Fibroblast of lung (primary cell): ENCODE results near the gene TMOD4. TPM values are rescaled to one million over a fixed set of nuclear protein-coding genes. Genes with fewer than 3 reads are reported as not detected.

Experiments used
- DNase-seq, 2 donors: peaks; one replicate each; pipeline versions ENCODE4 v3.0.0 to v3.0.0-alpha.2; 2010; ENCODE audit warnings: low read depth in 2 of 2
- H2AFZ ChIP-seq: 2 replicates; pipeline ENCODE4 v1.5.1; 2012; ENCODE audit warnings: low read length, control low read depth, inconsistent platforms
- H3K27ac ChIP-seq: 2 replicates; pipeline ENCODE4 v1.5.1; 2011; ENCODE audit warnings: low read length, control low read depth; ENCODE audit not compliant: insufficient read depth
- H3K27me3 ChIP-seq: 2 replicates; pipeline ENCODE4 v1.5.1; 2011; ENCODE audit warnings: mild to moderate bottlenecking, low read length; ENCODE audit not compliant: control insufficient read depth, insufficient read depth
- H3K36me3 ChIP-seq: 2 replicates; pipeline ENCODE4 v1.5.1; 2011; ENCODE audit warnings: low read length; ENCODE audit not compliant: control insufficient read depth, insufficient read depth
- H3K4me1 ChIP-seq: 2 replicates; pipeline ENCODE4 v1.5.1; 2011; ENCODE audit warnings: low read length; ENCODE audit not compliant: control insufficient read depth, insufficient read depth; ENCODE audit errors: extremely low read depth
- H3K4me2 ChIP-seq: 2 replicates; pipeline ENCODE4 v1.5.1; 2011; ENCODE audit warnings: low read length, control low read depth; ENCODE audit not compliant: insufficient read depth; ENCODE audit errors: extremely low read depth
- H3K4me3 ChIP-seq, 4 experiments: fragments of 200-600 bp in 1 of 4; sonication (generic) in 1 of 4; replicated peaks in 1 of 4; 2 replicates each; pipeline ENCODE4 v1.5.1; 2011 to 2016; ENCODE audit warnings: low read length in 4 of 4, low read depth in 3 of 4, mild to moderate bottlenecking in 3 of 4, control low read depth in 2 of 4, inconsistent platforms in 1 of 4, mixed read lengths in 1 of 4; ENCODE audit not compliant: insufficient read depth in 1 of 4; ENCODE audit errors: control extremely low read depth in 1 of 4
- H3K79me2 ChIP-seq: 2 replicates; pipeline ENCODE4 v1.5.1; 2012; ENCODE audit warnings: mild to moderate bottlenecking, low read length, inconsistent platforms; ENCODE audit not compliant: control insufficient read depth, insufficient read depth
- H3K9ac ChIP-seq: 2 replicates; pipeline ENCODE4 v1.5.1; 2011; ENCODE audit warnings: mild to moderate bottlenecking, low read length, control low read depth; ENCODE audit not compliant: insufficient read depth
- H3K9me3 ChIP-seq: 2 replicates; pipeline ENCODE4 v1.5.1; 2012; ENCODE audit warnings: low read depth, low read length; ENCODE audit not compliant: control insufficient read depth, insufficient read depth
- H4K20me1 ChIP-seq: 2 replicates; pipeline ENCODE4 v1.5.1; 2011; ENCODE audit warnings: low read length; ENCODE audit not compliant: control insufficient read depth, insufficient read depth; ENCODE audit errors: extremely low read depth
- EZH2 ChIP-seq: IDR thresholded peaks from 2 replicates; pipeline ENCODE4 v1.5.1; 2012; ENCODE audit warnings: low read length, control low read depth, mild to moderate bottlenecking; ENCODE audit errors: missing control alignments
- polyA plus RNA-seq, 2 donors: library from polyadenylated mRNA; depleted of rRNA in 1 of 2; stranded (reverse) in 1 of 2; unstranded in 1 of 2; fragments of >200 nt; gene quantifications; 2 replicates each; pipeline ENCODE4 v1.2.1, GENCODE V29; 2011 to 2012; ENCODE audit warnings: missing spikeins in 1 of 2
- total RNA-seq: library from RNA; depleted of rRNA; stranded (reverse); fragments of >200 nt; gene quantifications from 2 replicates; pipeline ENCODE4 v1.2.1, GENCODE V29; 2014
- TF ChIP-seq, protein P1 (sequence below), 2 donors: IDR thresholded peaks in 1 of 2; conservative IDR thresholded peaks in 1 of 2; 1 replicate in 1 of 2; 2 replicates in 1 of 2; pipeline ENCODE4 v1.5.1; 2011 to 2012; ENCODE audit warnings: low read length in 2 of 2, control low read depth in 1 of 2, inconsistent platforms in 1 of 2, low read depth in 1 of 2, mild to moderate bottlenecking in 1 of 2

TMOD4 gene
- total and polyA plus RNA-seq, 2 donors (not counting 1 experiment from before 2014, with no cell fraction given), result 0.41 TPM; not detected in 1

DNA sequence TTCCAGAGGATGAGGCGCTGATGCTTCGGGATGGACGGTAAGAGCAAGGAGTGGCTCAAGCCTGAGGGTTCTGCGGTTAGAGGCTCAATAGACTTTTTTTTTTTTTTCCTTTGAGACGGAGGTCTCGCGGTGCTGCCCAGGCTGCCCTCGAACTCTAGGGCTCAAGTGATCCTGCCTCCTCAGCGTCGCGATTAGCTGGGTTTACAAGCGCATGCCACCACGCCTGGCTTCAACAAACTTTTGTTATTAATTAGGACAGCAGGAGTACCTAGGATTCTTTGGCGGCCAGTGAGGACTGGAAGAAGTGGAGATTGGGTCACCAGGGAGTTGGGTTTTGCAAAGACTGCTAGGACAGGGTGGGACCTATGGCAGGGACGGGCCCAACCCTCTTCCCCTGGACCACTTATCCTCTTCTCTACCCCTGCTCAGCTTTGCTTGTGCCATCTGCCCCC, 9.2 kb downstream of the TMOD4 start:
- no peaks in the 10 kb centered on the region for H3K9me3 ChIP-seq
- TF ChIP-seq EZH2, result no peak
- TF ChIP-seq, protein P1, sequence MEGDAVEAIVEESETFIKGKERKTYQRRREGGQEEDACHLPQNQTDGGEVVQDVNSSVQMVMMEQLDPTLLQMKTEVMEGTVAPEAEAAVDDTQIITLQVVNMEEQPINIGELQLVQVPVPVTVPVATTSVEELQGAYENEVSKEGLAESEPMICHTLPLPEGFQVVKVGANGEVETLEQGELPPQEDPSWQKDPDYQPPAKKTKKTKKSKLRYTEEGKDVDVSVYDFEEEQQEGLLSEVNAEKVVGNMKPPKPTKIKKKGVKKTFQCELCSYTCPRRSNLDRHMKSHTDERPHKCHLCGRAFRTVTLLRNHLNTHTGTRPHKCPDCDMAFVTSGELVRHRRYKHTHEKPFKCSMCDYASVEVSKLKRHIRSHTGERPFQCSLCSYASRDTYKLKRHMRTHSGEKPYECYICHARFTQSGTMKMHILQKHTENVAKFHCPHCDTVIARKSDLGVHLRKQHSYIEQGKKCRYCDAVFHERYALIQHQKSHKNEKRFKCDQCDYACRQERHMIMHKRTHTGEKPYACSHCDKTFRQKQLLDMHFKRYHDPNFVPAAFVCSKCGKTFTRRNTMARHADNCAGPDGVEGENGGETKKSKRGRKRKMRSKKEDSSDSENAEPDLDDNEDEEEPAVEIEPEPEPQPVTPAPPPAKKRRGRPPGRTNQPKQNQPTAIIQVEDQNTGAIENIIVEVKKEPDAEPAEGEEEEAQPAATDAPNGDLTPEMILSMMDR (conservative IDR thresholded peaks at IDR 0.05 in 1 of 2, IDR thresholded peaks at IDR 0.05 in 1 of 2; ENCODE audit: low read depth in 1 of 2, low read length in 2 of 2), result no peak
- no peaks in the 10 kb centered on the region for H3K27me3 ChIP-seq
- no peaks in the 10 kb centered on the region for H4K20me1 ChIP-seq
- peak overlapping the region; percentile 67 to 81 (median 79) for H3K4me3 ChIP-seq
- H3K4me1 ChIP-seq, result peaks cover 6% of the 10 kb centered on the region
- peak overlapping the region; percentile 89 for H3K4me2 ChIP-seq
- DNase-seq, result peak; percentile 63 to 83
- H3K27ac ChIP-seq, result peak overlapping the region; percentile 84
- peaks cover 11% of the 10 kb centered on the region for H3K79me2 ChIP-seq
- H3K36me3 ChIP-seq, result peaks cover 13% of the 10 kb centered on the region
- peak overlapping the region; percentile 63 for H3K9ac ChIP-seq
- no peak overlapping the region for H2AFZ ChIP-seq

DNA sequence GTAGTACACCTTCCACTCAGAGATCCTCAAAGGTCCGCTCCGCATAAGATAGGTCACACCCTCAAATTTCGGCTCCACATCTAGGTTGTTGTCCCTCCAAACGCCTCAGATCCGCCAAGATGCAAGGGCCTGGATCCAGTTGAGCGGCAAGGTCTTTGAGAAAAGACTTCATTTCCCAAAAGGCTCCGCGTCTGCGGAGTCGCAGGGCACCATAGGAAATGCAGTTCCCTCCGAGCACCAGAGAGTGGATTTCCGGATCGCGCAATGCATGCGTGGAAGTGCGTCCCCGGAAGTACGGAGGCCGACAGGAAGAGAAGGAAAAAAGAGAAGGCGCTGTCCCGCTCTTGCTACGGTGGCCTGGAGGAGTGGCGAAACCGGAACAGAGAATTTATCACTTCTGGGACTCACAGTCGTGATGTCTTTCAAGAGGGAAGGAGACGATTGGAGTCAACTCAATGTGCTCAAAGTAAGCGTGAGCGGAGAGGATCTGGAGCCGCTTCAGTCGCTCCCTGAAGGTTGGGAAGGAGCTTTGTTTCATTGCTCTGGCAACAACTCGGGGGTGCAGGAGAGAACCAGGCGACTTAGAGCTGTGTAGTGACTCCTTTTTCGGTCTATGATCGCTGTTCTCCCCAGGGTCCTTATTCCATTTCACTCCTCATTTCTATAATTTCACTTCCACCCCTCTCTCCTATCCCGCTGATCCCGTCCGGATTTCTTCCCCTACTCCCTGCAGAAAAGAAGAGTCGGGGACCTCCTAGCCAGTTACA, 9.9 kb downstream of the TMOD4 start, which contains the start of the genes LYSMD1 and SCNM1:
TSS of gene LYSMD1 (minus strand) at position 165 of the 767 bp plus-strand sequence. CDS start 644 bp downstream, outside the sequence.
TSS of gene SCNM1 (plus strand) at position 407 of the 767 bp plus-strand sequence. CDS start at position 416, 9 bp downstream.
- DNase-seq, result peak; percentile 99
- peak within 1 kb of the TSS; percentile 67 to 94 (median 80) for H3K4me3 ChIP-seq
- no peaks in the 10 kb centered on the region for H3K9me3 ChIP-seq
- TF ChIP-seq EZH2, result no peak
- TF ChIP-seq, protein P1 (conservative IDR thresholded peaks at IDR 0.05 in 1 of 2, IDR thresholded peaks at IDR 0.05 in 1 of 2; ENCODE audit: low read depth in 1 of 2, low read length in 2 of 2), result no peak
- H3K79me2 ChIP-seq, result peaks cover 11% of the 10 kb centered on the region
- H3K4me1 ChIP-seq, result peaks cover 6% of the 10 kb centered on the region
- H3K9ac ChIP-seq, result peak within 1 kb of the TSS; percentile 63
- H3K27me3 ChIP-seq, result no peaks in the 10 kb centered on the region
- peak within 1 kb of the TSS; percentile 97 for H3K4me2 ChIP-seq
- H2AFZ ChIP-seq, result peak within 1 kb of the TSS; percentile 98
- peak within 1 kb of the TSS; percentile 84 for H3K27ac ChIP-seq
- no peaks in the 10 kb centered on the region for H4K20me1 ChIP-seq
- peaks cover 12% of the 10 kb centered on the region for H3K36me3 ChIP-seq

DNA sequence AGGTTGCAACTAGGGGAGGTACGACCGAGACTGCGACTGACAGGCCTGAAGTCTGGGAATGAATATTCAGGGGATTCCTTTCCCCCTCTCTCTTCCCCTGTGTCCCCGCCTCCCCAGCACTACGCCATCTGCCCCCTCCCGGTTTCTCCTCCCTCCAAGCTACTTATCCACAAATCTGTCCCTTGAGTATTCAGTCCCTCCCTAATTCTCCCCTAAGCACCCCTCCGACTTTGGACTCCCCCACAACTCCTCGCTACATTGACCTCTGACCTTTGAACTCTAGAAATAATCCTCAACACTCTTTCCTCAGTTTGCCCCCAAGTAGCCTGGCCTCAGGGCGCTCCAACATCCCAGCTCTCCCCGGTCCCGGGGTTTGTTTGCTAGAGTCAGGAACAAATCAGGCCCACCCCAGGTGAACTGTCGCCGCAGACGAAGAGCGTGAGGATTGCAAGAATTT, 10.5 kb downstream of the TMOD4 start:
- Histone ChIP-seq H3K4me3 (peak overlapping the region; percentile 67 to 94 (median 80)), H3K36me3 (peaks cover 14% of the 10 kb centered on the region), H3K4me1 (peaks cover 6% of the 10 kb centered on the region), H2AFZ (peak overlapping the region; percentile 98), H3K4me2 (peak overlapping the region; percentile 97), H3K9me3 (no peaks in the 10 kb centered on the region), H3K79me2 (peaks cover 11% of the 10 kb centered on the region), H3K27me3 (no peaks in the 10 kb centered on the region), H3K27ac (peak overlapping the region; percentile 62), H4K20me1 (no peaks in the 10 kb centered on the region), H3K9ac (peak overlapping the region; percentile 52)
- no peak for TF ChIP-seq EZH2
- TF ChIP-seq, protein P1 (conservative IDR thresholded peaks at IDR 0.05 in 1 of 2, IDR thresholded peaks at IDR 0.05 in 1 of 2; ENCODE audit: low read depth in 1 of 2, low read length in 2 of 2), result no peak
- DNase-seq, result peak; percentile 63 to 64
